HEK293 (cell line): ENCODE results near the gene ABCG4.
"Not testable (repeated sequence)": the region's sequence is repeated elsewhere in the genome, so short reads cannot be mapped to it uniquely, and the experiment has no call there.

ENCODE experiments used
- CTCF ChIA-PET: fragments of 350-600 bp; formaldehyde crosslinking; extraction: SDS; loops from one replicate; lab custom pipeline; 2021; ENCODE audit warnings: antibody characterized with exemption; lab: Yijun Ruan, JAX
- POLR2A ChIA-PET: fragments of 300-600 bp; formaldehyde crosslinking; extraction: SDS; loops from one replicate; lab custom pipeline; 2020; ENCODE audit warnings: antibody characterized with exemption, inconsistent platforms; lab: Yijun Ruan, JAX
- H3K27ac ChIP-seq: fragments of 200-500 bp; sonication (Bioruptor generic); 2 replicates; pipeline ENCODE4 v1.5.1; 2014; ENCODE audit warnings: low read depth, low read length, control low read depth, inconsistent platforms; ENCODE audit errors: extremely low read depth
- H3K36me3 ChIP-seq, 2 experiments: fragments of 200-500 bp in 1 of 2; sonication (Bioruptor generic) in 1 of 2; 1 replicate in 1 of 2; 2 replicates in 1 of 2; pipeline ENCODE4 v1.5.1; 2014 to 2017; ENCODE audit warnings: inconsistent platforms in 2 of 2, low read length in 2 of 2; ENCODE audit not compliant: control insufficient read depth in 2 of 2, insufficient read depth in 1 of 2
- H3K4me1 ChIP-seq: fragments of 200-500 bp; sonication (Bioruptor generic); 2 replicates; pipeline ENCODE4 v1.5.1; 2014; ENCODE audit warnings: mild to moderate bottlenecking, low read length, inconsistent platforms; ENCODE audit not compliant: control insufficient read depth, insufficient read depth
- H3K4me3 ChIP-seq: 2 replicates; pipeline ENCODE4 v1.5.1; 2011; ENCODE audit warnings: low read depth, mild to moderate bottlenecking, control low read depth, low read length, moderate library complexity
- H3K9me3 ChIP-seq: fragments of 200-500 bp; sonication (Bioruptor generic); 2 replicates; pipeline ENCODE4 v1.5.1; 2014; ENCODE audit warnings: low read depth, low read length, inconsistent platforms; ENCODE audit not compliant: control insufficient read depth, insufficient read depth
- KLF9 ChIP-seq: fragments of 450-650 bp; formaldehyde crosslinking; IDR thresholded peaks from 2 replicates; pipeline ENCODE4 v1.5.1; 2016; ENCODE audit warnings: missing biosample characterization, missing genetic modification characterization, low read depth
- OSR2 ChIP-seq: fragments of 450-650 bp; formaldehyde crosslinking; IDR thresholded peaks from 2 replicates; pipeline ENCODE4 v1.5.1; 2016; ENCODE audit warnings: missing biosample characterization, missing genetic modification characterization
- PATZ1 ChIP-seq: fragments of 450-650 bp; formaldehyde crosslinking; IDR thresholded peaks from 2 replicates; pipeline ENCODE4 v1.5.1; 2016; ENCODE audit warnings: missing biosample characterization, missing genetic modification characterization
- PRDM10 ChIP-seq: fragments of 450-650 bp; formaldehyde crosslinking; IDR thresholded peaks from 2 replicates; pipeline ENCODE4 v1.5.1; 2016; ENCODE audit warnings: missing biosample characterization, missing genetic modification characterization
- ZBTB7A ChIP-seq: fragments of 450-650 bp; formaldehyde crosslinking; IDR thresholded peaks from 2 replicates; pipeline ENCODE4 v1.5.1; 2016; ENCODE audit warnings: low read depth, missing biosample characterization, missing genetic modification characterization
- ZFHX2 ChIP-seq: fragments of 450-650 bp; formaldehyde crosslinking; conservative IDR thresholded peaks from 2 replicates; pipeline ENCODE4 v1.5.1; 2016; ENCODE audit warnings: missing biosample characterization, missing genetic modification characterization
- ZFP37 ChIP-seq: fragments of 450-650 bp; formaldehyde crosslinking; IDR thresholded peaks from 2 replicates; pipeline ENCODE4 v1.5.1; 2016; ENCODE audit warnings: missing biosample characterization, missing genetic modification characterization
- ZNF211 ChIP-seq: fragments of 450-650 bp; formaldehyde crosslinking; IDR thresholded peaks from 2 replicates; pipeline ENCODE4 v1.5.1; 2016; ENCODE audit warnings: low read depth, missing biosample characterization, missing genetic modification characterization
- ZNF341 ChIP-seq: fragments of 450-650 bp; formaldehyde crosslinking; IDR thresholded peaks from 2 replicates; pipeline ENCODE4; 2016; ENCODE audit warnings: low read depth, missing biosample characterization, missing genetic modification characterization
- ZNF350 ChIP-seq: fragments of 450-650 bp; formaldehyde crosslinking; IDR thresholded peaks from 2 replicates; pipeline ENCODE4 v1.5.0; 2017; ENCODE audit warnings: missing biosample characterization, mild to moderate bottlenecking, missing genetic modification characterization
- ZNF529 ChIP-seq: fragments of 450-650 bp; formaldehyde crosslinking; IDR thresholded peaks from 2 replicates; pipeline ENCODE4 v1.5.1; 2017; ENCODE audit warnings: missing genetic modification characterization, missing biosample characterization; ENCODE audit not compliant: insufficient replicate concordance
- ZNF549 ChIP-seq: fragments of 450-650 bp; IDR thresholded peaks from 2 replicates; pipeline ENCODE4 v1.5.1; 2018; ENCODE audit warnings: missing biosample characterization, missing genetic modification characterization, mild to moderate bottlenecking, inconsistent platforms, moderate library complexity
- ZNF639 ChIP-seq: fragments of 450-650 bp; formaldehyde crosslinking; IDR thresholded peaks from 2 replicates; pipeline ENCODE4 v1.5.1; 2016; ENCODE audit warnings: missing biosample characterization, missing genetic modification characterization
- ZNF76 ChIP-seq: fragments of 450-650 bp; formaldehyde crosslinking; IDR thresholded peaks from 2 replicates; pipeline ENCODE4; 2016; ENCODE audit warnings: low read depth, missing biosample characterization, missing genetic modification characterization, borderline replicate concordance

Gene ABCG4

GRCh38 chr11:119134389-119134978 lies 14.4 kb upstream of the ABCG4 start:
- TF ChIP-seq ZNF529 (tag by site-specific recombination): no peak
- TF ChIP-seq ZNF211 (tag by site-specific recombination): no peak
- TF ChIP-seq ZNF549 (tag by site-specific recombination): no peak
- no peak for TF ChIP-seq OSR2
- no peak overlapping the region for H3K27ac ChIP-seq
- POLR2A ChIA-PET: interaction anchor here (1.4 kb wide), 1 partner anchor 13 kb away, joined by 4 read pairs; the partner anchor contains the start of gene HINFP
- H3K4me1 ChIP-seq: no peaks in the 10 kb centered on the region
- no peak overlapping the region for H3K4me3 ChIP-seq
- H3K36me3 ChIP-seq: peaks cover 4 to 55% of the 10 kb centered on the region in 2 experiments; a peak in 2 of 3 replicates
- no peaks in the 10 kb centered on the region for H3K9me3 ChIP-seq
- CTCF ChIA-PET: interaction anchor here (0.5 to 3.3 kb wide), 9 partner anchors 10 to 62 kb away, joined by 3 to 18 read pairs (median 3); partner anchors contain the start of genes HINFP and HMBS

GRCh38 chr11:119139276-119139675 lies 9.6 kb upstream of the ABCG4 start:
- H3K27ac ChIP-seq, H3K4me3 ChIP-seq, H3K4me1 ChIP-seq, H3K9me3 ChIP-seq, H3K36me3 ChIP-seq, POLR2A ChIA-PET: not testable (repeated sequence)
- CTCF ChIA-PET: interaction anchor here (0.6 to 1.6 kb wide), 7 partner anchors 9 to 260 kb away, joined by 3 to 5 read pairs (median 3); partner anchors contain the start of gene CBL

GRCh38 chr11:119144825-119145486 lies 3.9 kb upstream of the ABCG4 start:
- Histone ChIP-seq H3K4me3 (no peak overlapping the region), H3K27ac (no peak overlapping the region), H3K36me3 (no peaks in the 10 kb centered on the region), H3K4me1 (no peaks in the 10 kb centered on the region), H3K9me3 (no peaks in the 10 kb centered on the region)
- ChIA-PET POLR2A (interaction anchor here (0.5 to 1.7 kb wide), 4 partner anchors 22 to 96 kb away, joined by 3 to 5 read pairs (median 4); partner anchors contain the start of gene HINFP), CTCF (interaction anchor here (0.8 to 2.1 kb wide), 11 partner anchors 9 to 193 kb away, joined by 3 to 16 read pairs (median 7); partner anchors contain the start of gene CBL)
- TF ChIP-seq ZNF639: no peak
- TF ChIP-seq ZFHX2 (tag by site-specific recombination): 0 out of 2 replicates have a peak, but pooled peaks have one; percentile 19
- TF ChIP-seq PATZ1 (tag by site-specific recombination): 0 out of 2 replicates have a peak, but pooled peaks have one; percentile 33
- peak; percentile 29; the same call in 1 of the 2 replicates for TF ChIP-seq KLF9 (tag by site-specific recombination)
- TF ChIP-seq ZNF350 (tag by site-specific recombination): no peak

GRCh38 chr11:119145551-119145950 lies 3.3 kb upstream of the ABCG4 start:
- H3K36me3 ChIP-seq: no peaks in the 10 kb centered on the region
- POLR2A ChIA-PET: interaction anchor here (1.7 kb wide), 1 partner anchor 24 kb away, joined by 5 read pairs; the partner anchor contains the start of gene HINFP
- H3K4me1 ChIP-seq: no peaks in the 10 kb centered on the region
- no peak overlapping the region for H3K27ac ChIP-seq
- TF ChIP-seq ZNF76 (tag by site-specific recombination) (no peak), ZBTB7A (tag by site-specific recombination) (no peak), KLF9 (tag by site-specific recombination) (no peak), PRDM10 (tag by site-specific recombination) (0 out of 2 replicates have a peak, but pooled peaks have one; percentile 43), ZNF341 (tag by site-specific recombination) (no peak), ZFP37 (no peak)
- no peak overlapping the region for H3K4me3 ChIP-seq
- H3K9me3 ChIP-seq: no peaks in the 10 kb centered on the region
- CTCF ChIA-PET: interaction anchor here (0.6 to 2.1 kb wide), 14 partner anchors 8 to 193 kb away, joined by 3 to 16 read pairs (median 4); partner anchors contain the start of gene CBL
